Measurements from ENCODE around the gene SEMA3D. TPM values are rescaled to one million over a fixed set of nuclear protein-coding genes. Genes with fewer than 3 reads are reported as not detected.
A peak's percentile ranks its signal among the peaks of the same experiment; 100 is the strongest.

Gene SEMA3D
- total RNA-seq, 2 experiments from 2014 or later = not detected

DNA sequence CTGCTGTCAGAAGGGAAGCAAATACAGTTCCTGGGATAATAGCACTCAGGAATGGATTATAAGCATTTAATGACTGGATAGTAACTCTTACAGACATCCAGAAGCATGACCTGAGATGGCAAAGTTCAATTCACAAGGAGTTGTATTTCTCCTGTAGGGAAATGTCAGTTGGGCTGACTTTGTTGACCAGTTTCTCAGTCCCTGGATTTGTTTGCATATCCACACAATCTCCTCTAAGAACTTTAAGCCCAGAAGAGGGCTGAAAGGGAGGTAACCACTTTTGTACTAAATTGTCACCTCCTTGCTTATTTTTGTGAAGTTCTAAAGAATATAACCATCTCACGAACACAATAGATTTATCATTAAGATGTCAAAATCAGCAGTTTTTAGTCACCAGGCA, 140.3 kb downstream of the SEMA3D start:
- no peaks in the 10 kb centered on the region for H3K36me3 Mint-ChIP-seq (ENCODE audit: low read depth)
- no peaks in the 10 kb centered on the region for H3K27me3 Mint-ChIP-seq
- ATAC-seq (no peak), DNase-seq (no peak)
- no peak overlapping the region for H3K4me3 Mint-ChIP-seq
- H3K9me3 Mint-ChIP-seq (ENCODE audit: low read depth) = no peaks in the 10 kb centered on the region
- ChIA-PET POLR2A (no interaction called here), CTCF (no interaction called here)
- no peaks in the 10 kb centered on the region for H3K4me1 Mint-ChIP-seq
- intact Hi-C loops (cut with DNase I, micrococcal nuclease) = loop anchor here in 1 of 2 experiments (10.0 kb wide), 1 partner anchor 788 kb away; no protein-coding TSS in a partner anchor
- no peak overlapping the region for H3K27ac Mint-ChIP-seq

DNA sequence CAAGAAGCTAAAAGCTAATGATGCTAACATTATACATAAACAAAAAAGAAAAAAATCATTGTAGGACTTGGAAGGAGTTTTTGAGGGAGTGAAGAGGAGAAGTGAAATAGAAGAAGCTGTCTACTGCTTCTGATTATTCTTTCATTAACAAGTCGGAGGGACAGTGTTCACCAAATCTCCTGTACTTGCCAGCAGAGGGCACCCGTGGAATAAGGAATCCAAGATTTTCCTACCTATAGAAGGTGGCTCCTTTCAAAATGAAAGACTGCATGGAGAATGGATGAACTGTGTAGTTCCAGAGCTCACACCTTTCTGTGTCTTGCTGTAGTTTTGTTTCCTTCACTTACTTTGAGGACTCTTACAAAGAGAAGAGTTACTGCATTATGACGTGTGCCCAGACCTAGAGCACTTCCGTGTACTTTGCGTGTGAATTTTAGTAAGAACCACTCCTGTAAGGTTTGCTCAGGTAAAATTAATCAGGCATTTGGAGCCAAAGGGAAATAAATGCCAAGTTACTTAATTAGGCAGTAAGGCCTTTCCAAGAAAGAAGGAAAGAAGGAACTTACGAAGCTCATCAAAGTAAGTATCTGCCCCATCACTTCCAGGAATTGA, 145.1 kb downstream of the SEMA3D start:
- peak; percentile 47 for DNase-seq
- H3K4me3 Mint-ChIP-seq = no peak overlapping the region
- intact Hi-C loops (cut with DNase I, micrococcal nuclease) = loop anchor here (1.0 to 10.0 kb wide), 4 partner anchors 513 to 793 kb away; no protein-coding TSS in a partner anchor
- no peaks in the 10 kb centered on the region for H3K27me3 Mint-ChIP-seq
- H3K9me3 Mint-ChIP-seq (ENCODE audit: low read depth) = no peaks in the 10 kb centered on the region
- H3K27ac Mint-ChIP-seq = no peak overlapping the region
- no peaks in the 10 kb centered on the region for H3K4me1 Mint-ChIP-seq
- ChIA-PET POLR2A (interaction anchor here (0.6 kb wide), 1 partner anchor 198 kb away, joined by 3 read pairs; no protein-coding TSS in a partner anchor), CTCF (interaction anchor here (0.5 to 1.7 kb wide), 2 partner anchors 114 to 507 kb away, joined by 3 to 5 read pairs; no protein-coding TSS in a partner anchor)
- H3K36me3 Mint-ChIP-seq (ENCODE audit: low read depth) = no peaks in the 10 kb centered on the region
- no peak for ATAC-seq

DNA sequence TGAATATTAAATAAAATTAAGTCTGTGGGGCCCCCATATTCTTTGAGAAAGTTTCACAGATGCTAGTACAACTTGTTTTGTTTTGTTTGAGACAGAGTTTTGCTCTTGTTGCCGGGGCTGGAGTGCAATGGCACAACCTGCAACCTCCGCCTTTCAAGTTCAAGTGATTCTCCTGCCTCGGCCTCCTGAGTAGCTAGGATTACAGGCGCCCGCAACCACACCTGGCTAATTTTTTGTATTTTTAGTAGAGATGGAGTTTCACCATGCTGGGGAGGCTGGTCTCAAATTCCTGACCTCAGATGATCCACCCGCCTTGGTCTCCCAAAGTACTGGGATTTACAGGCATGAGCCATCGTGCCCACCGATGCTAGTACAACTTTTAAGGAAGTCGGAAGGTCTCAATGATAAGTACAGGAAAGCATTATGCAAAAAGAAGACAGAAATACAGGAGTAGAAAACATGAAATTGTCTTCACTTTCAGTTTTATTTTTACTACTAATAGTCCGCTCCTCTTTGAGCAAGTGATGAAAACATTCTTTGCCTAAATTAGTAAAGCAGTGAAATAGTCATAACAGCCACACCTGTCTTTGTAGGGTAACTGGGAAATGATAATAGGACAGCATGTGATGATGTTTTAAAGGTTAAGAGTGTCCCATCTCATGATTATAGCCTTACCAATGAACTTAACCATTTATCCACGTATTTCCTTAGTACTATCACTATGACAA, 147.5 kb downstream of the SEMA3D start:
- no peaks in the 10 kb centered on the region for H3K36me3 Mint-ChIP-seq (ENCODE audit: low read depth)
- intact Hi-C loops (cut with DNase I, micrococcal nuclease) = loop anchor here in 1 of 2 experiments (10.0 kb wide), 1 partner anchor 425 kb away; no protein-coding TSS in a partner anchor

DNA sequence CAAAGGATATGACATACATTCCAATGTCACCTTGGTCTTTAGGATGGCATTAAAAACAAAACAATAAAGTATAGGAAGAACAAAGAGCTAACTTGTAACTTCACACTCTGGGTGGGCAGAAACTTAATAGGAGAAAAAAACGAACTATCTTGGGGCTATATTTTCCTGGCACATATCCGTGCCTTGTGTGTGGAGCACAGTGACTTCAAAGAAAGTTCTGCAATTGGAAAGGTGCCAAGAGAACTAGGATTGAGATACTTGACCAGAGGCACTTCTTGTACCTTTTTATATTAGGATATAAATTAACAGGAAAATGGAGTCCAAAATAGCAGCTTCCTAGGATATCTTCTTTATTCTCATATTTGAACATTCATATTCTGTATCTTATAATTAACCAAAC, 148.4 kb downstream of the SEMA3D start:
- H3K9me3 Mint-ChIP-seq (ENCODE audit: low read depth) = no peaks in the 10 kb centered on the region
- ATAC-seq (no peak), DNase-seq (no peak)
- H3K4me3 Mint-ChIP-seq = no peak overlapping the region
- CTCF ChIA-PET = interaction anchor here (1.3 kb wide), 1 partner anchor 9 kb away, joined by 4 read pairs; no protein-coding TSS in a partner anchor
- POLR2A ChIA-PET = no interaction called here
- no peaks in the 10 kb centered on the region for H3K27me3 Mint-ChIP-seq
- intact Hi-C loops (cut with DNase I, micrococcal nuclease) = loop anchor here in 1 of 2 experiments (10.0 kb wide), 1 partner anchor 426 kb away; no protein-coding TSS in a partner anchor
- H3K27ac Mint-ChIP-seq = no peak overlapping the region
- no peaks in the 10 kb centered on the region for H3K36me3 Mint-ChIP-seq (ENCODE audit: low read depth)
- H3K4me1 Mint-ChIP-seq = no peaks in the 10 kb centered on the region

More for the DNA sequence above, 147.5 kb downstream of the SEMA3D start:
- Mint-ChIP-seq H3K27ac (no peak overlapping the region), H3K9me3 (ENCODE audit: low read depth) (no peaks in the 10 kb centered on the region), H3K4me1 (no peaks in the 10 kb centered on the region), H3K27me3 (no peaks in the 10 kb centered on the region), H3K4me3 (no peak overlapping the region)
- DNase-seq (no peak), ATAC-seq (peak; percentile 36)
- ChIA-PET CTCF (no interaction called here), POLR2A (no interaction called here)

DNA sequence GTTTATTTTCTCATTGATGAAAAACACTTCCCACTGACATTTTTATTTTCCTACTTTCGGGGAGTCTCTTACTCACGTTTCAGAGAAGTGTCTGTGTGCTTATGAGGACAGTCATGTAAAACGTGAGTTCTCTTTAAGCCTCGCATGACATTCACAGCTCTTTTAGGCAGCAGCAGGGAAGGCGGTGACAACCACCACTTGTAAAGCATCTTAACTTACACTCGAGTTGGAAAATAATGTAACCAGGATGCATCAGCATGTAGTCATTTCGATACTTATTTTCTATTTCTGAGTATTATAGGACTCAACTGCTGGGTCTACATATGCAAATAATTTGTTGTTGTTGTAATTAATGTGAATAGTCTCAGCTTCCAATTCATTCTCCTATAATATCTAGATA, 153.6 kb downstream of the SEMA3D start:
- Mint-ChIP-seq H3K4me1 (no peaks in the 10 kb centered on the region), H3K27me3 (peaks cover 6% of the 10 kb centered on the region), H3K27ac (no peak overlapping the region), H3K36me3 (ENCODE audit: low read depth) (no peaks in the 10 kb centered on the region), H3K4me3 (no peak overlapping the region), H3K9me3 (ENCODE audit: low read depth) (no peaks in the 10 kb centered on the region)
- POLR2A ChIA-PET = no interaction called here
- CTCF ChIA-PET = no interaction called here
- ATAC-seq (no peak), DNase-seq (no peak)
- intact Hi-C loops (cut with DNase I, micrococcal nuclease) = loop anchor here in 1 of 2 experiments (10.0 kb wide), 1 partner anchor 432 kb away; no protein-coding TSS in a partner anchor

DNA sequence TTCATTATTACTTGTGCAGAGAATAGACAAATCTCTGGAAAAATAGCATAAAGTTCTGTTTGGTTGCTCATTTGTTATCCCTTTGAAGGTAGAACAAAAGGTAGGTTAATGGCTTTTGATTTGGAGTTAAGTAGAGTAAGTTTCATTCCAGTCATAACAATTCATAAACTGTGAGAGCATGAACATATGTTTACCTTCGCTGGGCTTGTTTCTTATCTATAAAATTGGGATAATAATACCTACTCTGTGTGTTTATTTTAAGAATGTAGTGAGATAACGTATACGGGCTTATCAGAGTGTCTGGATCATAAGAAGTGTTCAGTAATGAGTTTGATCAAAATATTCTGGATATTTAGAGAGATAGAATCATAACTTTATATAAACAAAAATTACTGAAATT, 155.4 kb downstream of the SEMA3D start:
- no peak for ATAC-seq
- Mint-ChIP-seq H3K4me3 (no peak overlapping the region), H3K36me3 (ENCODE audit: low read depth) (no peaks in the 10 kb centered on the region), H3K9me3 (ENCODE audit: low read depth) (no peaks in the 10 kb centered on the region), H3K4me1 (no peaks in the 10 kb centered on the region), H3K27me3 (peaks cover 6% of the 10 kb centered on the region), H3K27ac (no peak overlapping the region)
- ChIA-PET POLR2A (no interaction called here), CTCF (interaction anchor here (1.6 kb wide), 1 partner anchor 523 kb away, joined by 5 read pairs; no protein-coding TSS in a partner anchor)
- intact Hi-C loops (cut with DNase I, micrococcal nuclease) = loop anchor here in 1 of 2 experiments (1.0 to 10.0 kb wide), 4 partner anchors 433 to 1438 kb away; no protein-coding TSS in a partner anchor
- no peak for DNase-seq

DNA sequence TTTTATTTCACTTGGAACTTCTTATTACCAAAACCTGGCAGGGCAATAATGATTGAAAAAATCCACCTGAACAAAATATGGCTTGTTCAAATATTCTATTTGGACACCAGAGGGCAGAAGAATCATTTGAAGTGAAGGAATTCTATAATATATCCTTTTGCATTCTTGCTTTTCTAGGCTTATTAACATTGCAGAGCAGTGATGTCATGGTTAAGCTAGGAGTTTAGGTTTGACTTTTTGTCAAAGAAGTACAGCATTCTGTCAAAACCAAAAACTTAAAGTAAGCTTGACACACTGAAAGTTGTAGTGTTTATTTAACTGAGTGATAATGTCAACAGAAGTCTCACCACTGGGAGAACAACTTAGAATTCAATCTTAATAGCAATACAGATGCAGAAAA, 156.0 kb downstream of the SEMA3D start:
- ATAC-seq = no peak
- Mint-ChIP-seq H3K4me1 (no peaks in the 10 kb centered on the region), H3K36me3 (ENCODE audit: low read depth) (no peaks in the 10 kb centered on the region), H3K27me3 (peaks cover 6% of the 10 kb centered on the region), H3K9me3 (ENCODE audit: low read depth) (no peaks in the 10 kb centered on the region), H3K4me3 (no peak overlapping the region), H3K27ac (no peak overlapping the region)
- CTCF ChIA-PET = interaction anchor here (1.2 to 1.6 kb wide), 2 partner anchors 523 to 524 kb away, joined by 4 to 5 read pairs; no protein-coding TSS in a partner anchor
- no peak for DNase-seq
- intact Hi-C loops (cut with DNase I, micrococcal nuclease) = loop anchor here in 1 of 2 experiments (1.0 to 10.0 kb wide), 4 partner anchors 434 to 1438 kb away; no protein-coding TSS in a partner anchor
- POLR2A ChIA-PET = no interaction called here

DNA sequence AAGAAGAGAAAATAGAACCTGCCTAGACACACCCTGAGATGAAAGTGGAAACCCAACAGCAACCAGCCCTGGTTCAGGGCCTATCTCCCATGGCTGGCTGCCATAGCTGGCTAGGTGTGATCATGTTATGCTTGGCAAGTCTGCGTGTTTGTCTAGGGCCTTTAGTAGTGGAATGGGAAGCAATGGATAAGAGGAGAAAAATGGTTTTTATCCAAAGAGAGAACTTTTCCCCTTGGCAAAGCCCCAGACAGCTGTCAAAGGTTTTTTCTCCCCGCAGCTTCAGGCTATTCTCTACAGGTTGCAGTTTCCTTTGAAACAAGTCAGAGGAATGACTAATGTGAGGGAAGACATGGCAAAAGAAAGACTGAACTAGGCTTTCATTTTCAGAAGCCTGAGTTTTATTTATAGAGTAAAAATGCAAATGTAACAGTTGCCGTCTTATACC, 161.5 kb downstream of the SEMA3D start:
- ChIA-PET POLR2A (no interaction called here), CTCF (interaction anchor here (1.1 to 5.1 kb wide), 2 partner anchors 1048 to 1091 kb away, joined by 3 to 35 read pairs; no protein-coding TSS in a partner anchor)
- ATAC-seq (no peak), DNase-seq (no peak)
- Mint-ChIP-seq H3K4me1 (no peaks in the 10 kb centered on the region), H3K27me3 (peaks cover 4% of the 10 kb centered on the region), H3K27ac (no peak overlapping the region), H3K4me3 (no peak overlapping the region), H3K9me3 (ENCODE audit: low read depth) (no peaks in the 10 kb centered on the region), H3K36me3 (ENCODE audit: low read depth) (no peaks in the 10 kb centered on the region)
- intact Hi-C loops (cut with DNase I, micrococcal nuclease) = no loop called here

DNA sequence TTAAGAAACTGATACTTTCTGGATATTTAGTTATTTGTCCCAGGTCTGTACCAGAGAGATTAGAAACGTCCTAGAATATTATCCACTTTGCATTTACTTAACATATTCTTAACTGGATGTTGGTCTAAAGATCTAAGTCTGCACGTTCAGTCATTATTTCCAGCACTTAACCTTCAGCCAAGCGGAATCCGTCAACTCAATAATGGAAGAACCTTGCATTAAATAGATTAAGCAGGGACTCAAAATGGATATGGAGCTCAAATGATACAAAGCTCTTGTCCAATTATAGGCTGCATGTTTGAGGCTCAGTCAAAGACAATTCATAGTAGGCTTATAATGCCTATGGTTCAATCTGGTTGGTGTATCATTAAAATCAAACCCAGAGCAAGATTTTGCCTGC, 162.9 kb downstream of the SEMA3D start:
- Mint-ChIP-seq H3K27ac (no peak overlapping the region), H3K4me1 (no peaks in the 10 kb centered on the region), H3K4me3 (no peak overlapping the region), H3K9me3 (ENCODE audit: low read depth) (no peaks in the 10 kb centered on the region), H3K27me3 (peaks cover 3% of the 10 kb centered on the region), H3K36me3 (ENCODE audit: low read depth) (no peaks in the 10 kb centered on the region)
- ChIA-PET POLR2A (no interaction called here), CTCF (interaction anchor here (0.7 to 5.1 kb wide), 6 partner anchors 10 to 1089 kb away, joined by 3 to 35 read pairs (median 3); no protein-coding TSS in a partner anchor)
- ATAC-seq = no peak
- intact Hi-C loops (cut with DNase I, micrococcal nuclease) = loop anchor here (1.0 kb wide), 3 partner anchors 13 to 1088 kb away; no protein-coding TSS in a partner anchor
- DNase-seq = no peak

DNA sequence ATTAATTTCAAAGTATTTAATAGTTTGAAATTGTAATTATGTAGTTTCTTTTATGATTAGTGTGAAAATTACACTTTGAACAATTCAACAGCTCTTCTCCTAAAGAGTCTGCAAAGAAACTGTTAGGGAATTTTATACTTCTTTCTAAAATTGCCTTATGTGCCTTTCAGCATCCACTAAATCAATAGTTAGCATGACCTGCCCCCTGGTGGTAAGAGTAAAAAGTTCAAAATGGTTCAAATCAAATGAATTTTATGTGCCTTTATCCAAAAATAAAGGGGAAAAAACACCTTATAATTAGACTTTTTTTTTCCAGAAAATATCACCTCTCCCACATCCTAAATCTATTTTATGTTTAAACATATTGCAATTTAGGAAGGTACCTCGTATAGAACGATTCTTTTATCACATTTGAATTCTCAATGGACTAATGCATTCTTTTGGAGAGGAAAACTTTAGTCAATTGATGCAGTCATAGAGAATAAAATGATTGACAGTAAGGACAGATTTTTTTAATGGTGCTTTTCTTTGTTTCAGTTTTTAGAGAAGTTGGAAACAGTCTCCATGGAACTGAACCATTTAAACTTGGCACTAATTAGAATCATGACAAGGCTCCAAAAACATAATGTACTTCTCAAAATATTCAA, 163.7 kb downstream of the SEMA3D start:
- ChIA-PET CTCF (interaction anchor here (0.7 to 5.1 kb wide), 5 partner anchors 12 to 1088 kb away, joined by 3 to 35 read pairs (median 3); no protein-coding TSS in a partner anchor), POLR2A (no interaction called here)
- Mint-ChIP-seq H3K4me1 (no peaks in the 10 kb centered on the region), H3K4me3 (no peak overlapping the region), H3K9me3 (ENCODE audit: low read depth) (no peaks in the 10 kb centered on the region), H3K27me3 (peaks cover 3% of the 10 kb centered on the region), H3K36me3 (ENCODE audit: low read depth) (no peaks in the 10 kb centered on the region), H3K27ac (no peak overlapping the region)
- DNase-seq = peak; percentile 18
- ATAC-seq = no peak
- intact Hi-C loops (cut with DNase I, micrococcal nuclease) = loop anchor here (1.0 kb wide), 3 partner anchors 12 to 1087 kb away; no protein-coding TSS in a partner anchor
